ENCODE measurements around the gene MBTPS1. TPM values are rescaled to one million over a fixed set of nuclear protein-coding genes. Genes with fewer than 3 reads are reported as not detected.

MBTPS1 gene
- polyA plus RNA-seq, 1 donor from 2014 or later, result 66.9 TPM

- Histone ChIP-seq H3K27ac (ENCODE audit: low read length) (no peak overlapping the region), H3K79me2 (replicated peaks; ENCODE audit: insufficient read depth, low read length) (no peaks in the 10 kb centered on the region), H3K4me3 (ENCODE audit: low read length) (no peak overlapping the region)
Observed at GRCh38 chr16:84014570-84015327, 102.0 kb downstream of the MBTPS1 start.

More at GRCh38 chr16:84014570-84015327, 102.0 kb downstream of the MBTPS1 start:
- H3K27me3 ChIP-seq (ENCODE audit: insufficient read depth, low read depth, low read length), result no peaks in the 10 kb centered on the region
- H3K9me2 ChIP-seq (ENCODE audit: insufficient read depth, low read length), result no peaks in the 10 kb centered on the region
- H3K9ac ChIP-seq (ENCODE audit: low read length), result no peak overlapping the region
- H3K4me2 ChIP-seq (ENCODE audit: low read length), result no peak overlapping the region
- H4K20me1 ChIP-seq (ENCODE audit: insufficient read depth), result no peaks in the 10 kb centered on the region
- H3K36me3 ChIP-seq (ENCODE audit: insufficient read depth, low read length), result no peaks in the 10 kb centered on the region
- H3F3A ChIP-seq (ENCODE audit: insufficient read depth, low read length, poor library complexity, severe bottlenecking), result no peaks in the 10 kb centered on the region
- H3K9me3 ChIP-seq (ENCODE audit: low read length), result no peaks in the 10 kb centered on the region
- H2AFZ ChIP-seq (ENCODE audit: low read depth, low read length), result no peak overlapping the region
- TF ChIP-seq TAF1 (IDR thresholded peaks at IDR 0.05; ENCODE audit: low read depth) (no peak), CTCF (IDR thresholded peaks at IDR 0.05; ENCODE audit: poor library complexity, severe bottlenecking) (no peak), RAD21 (conservative IDR thresholded peaks at IDR 0.05) (no peak), SMC3 (conservative IDR thresholded peaks at IDR 0.05; ENCODE audit: poor library complexity) (no peak), EP300 (conservative IDR thresholded peaks at IDR 0.05; ENCODE audit: poor library complexity, severe bottlenecking) (no peak), MXI1 (conservative IDR thresholded peaks at IDR 0.05; ENCODE audit: poor library complexity, severe bottlenecking) (no peak), REST (IDR thresholded peaks at IDR 0.05; ENCODE audit: borderline replicate concordance) (no peak), POLR2AphosphoS5 (IDR thresholded peaks at IDR 0.05) (no peak), EZH2 (IDR thresholded peaks at IDR 0.05; ENCODE audit: borderline replicate concordance, insufficient read depth, low read length, poor library complexity, severe bottlenecking) (no peak)

All from neural cell (in vitro differentiated cells).